Testis (tissue), 3 donors: ENCODE results near the gene DOLK. TPM values are rescaled to one million over a fixed set of nuclear protein-coding genes. Genes with fewer than 3 reads are reported as not detected.

Source experiments
- DNase-seq: peaks from one replicate; pipeline ENCODE4 v3.0.0-alpha.2; 2019
- H3K27ac ChIP-seq, 2 donors: fragments of 200-600 bp; sonication (generic); one replicate each; pipeline ENCODE4 v1.5.1; 2019
- H3K27me3 ChIP-seq: fragments of 200-600 bp; sonication (generic); one replicate; pipeline ENCODE4 v1.5.1; 2019
- H3K36me3 ChIP-seq: fragments of 200-600 bp; sonication (generic); one replicate; pipeline ENCODE4 v1.5.1; 2017; ENCODE audit warnings: low read depth; ENCODE audit errors: missing control alignments
- H3K4me1 ChIP-seq: fragments of 200-600 bp; sonication (generic); one replicate; pipeline ENCODE4 v1.5.1; 2019
- H3K4me3 ChIP-seq, 2 donors: fragments of 200-600 bp; sonication (generic); one replicate each; pipeline ENCODE4 v1.5.1; 2017 to 2019
- H3K9me3 ChIP-seq: fragments of 200-600 bp; sonication (generic); one replicate; pipeline ENCODE4 v1.5.1; 2017
- POLR2A ChIP-seq: fragments of 450-650 bp; IDR thresholded peaks from one replicate; pipeline ENCODE4 v1.6.1; 2017; ENCODE audit warnings: antibody characterized with exemption, mild to moderate bottlenecking, moderate library complexity
- WGBS, 2 donors: methylation state at CpG; one replicate each; pipeline ENCODE4 v1.1.5; 2018; 5-methylcytosine and 5-hydroxymethylcytosine counted together
- intact Hi-C: fragments of 100-400 bp; cut with DNase I; formaldehyde crosslinking; loops from one replicate; pipeline ENCODE4 v1.15.1; 2023; ENCODE audit warnings: low total_unique reads
- polyA plus RNA-seq: library from polyadenylated mRNA; stranded (reverse); fragments of 350-450 nt; fragmentation: Illumina TruSeq; extraction: RNeasy Lipid Tissue Mini Kit (QIAGEN cat#74804); gene quantifications from one replicate; pipeline ENCODE4 v1.2.3, GENCODE V29; 2014; ENCODE audit warnings: low read depth, low replicate concordance; ENCODE audit not compliant: insufficient read depth
- total RNA-seq, 2 donors: library from RNA; depleted of rRNA; stranded (reverse); fragments of >200 nt; gene quantifications; one replicate each; pipeline ENCODE4 v1.2.3, GENCODE V29; 2016
- TF ChIP-seq, protein P1 (sequence below), 3 experiments: fragments of 450-650 bp in 2 of 3; fragments of 200-600 bp in 1 of 3; sonication (generic) in 1 of 3; IDR thresholded peaks; one replicate each; pipeline ENCODE4 v1.5.1; 2016 to 2019; ENCODE audit warnings: antibody characterized with exemption in 3 of 3, mild to moderate bottlenecking in 2 of 3, moderate library complexity in 1 of 3

The DOLK gene
- total and polyA plus RNA-seq, 3 donors from 2014 or later = 26.4 to 36.9 (median 29.4) TPM

- DNase-seq = no peak
- Histone ChIP-seq H3K36me3 (no peaks in the 10 kb centered on the region), H3K9me3 (no peaks in the 10 kb centered on the region), H3K4me3 (no peak overlapping the region), H3K27me3 (no peaks in the 10 kb centered on the region), H3K27ac (peak overlapping the region; percentile 34 to 69), H3K4me1 (peaks cover 76% of the 10 kb centered on the region)
- WGBS, 2 donors = 75 to 79% methylated on average over 4 of the region's 4 CpGs
- intact Hi-C loops = no loop called here
- TF ChIP-seq, protein P1, sequence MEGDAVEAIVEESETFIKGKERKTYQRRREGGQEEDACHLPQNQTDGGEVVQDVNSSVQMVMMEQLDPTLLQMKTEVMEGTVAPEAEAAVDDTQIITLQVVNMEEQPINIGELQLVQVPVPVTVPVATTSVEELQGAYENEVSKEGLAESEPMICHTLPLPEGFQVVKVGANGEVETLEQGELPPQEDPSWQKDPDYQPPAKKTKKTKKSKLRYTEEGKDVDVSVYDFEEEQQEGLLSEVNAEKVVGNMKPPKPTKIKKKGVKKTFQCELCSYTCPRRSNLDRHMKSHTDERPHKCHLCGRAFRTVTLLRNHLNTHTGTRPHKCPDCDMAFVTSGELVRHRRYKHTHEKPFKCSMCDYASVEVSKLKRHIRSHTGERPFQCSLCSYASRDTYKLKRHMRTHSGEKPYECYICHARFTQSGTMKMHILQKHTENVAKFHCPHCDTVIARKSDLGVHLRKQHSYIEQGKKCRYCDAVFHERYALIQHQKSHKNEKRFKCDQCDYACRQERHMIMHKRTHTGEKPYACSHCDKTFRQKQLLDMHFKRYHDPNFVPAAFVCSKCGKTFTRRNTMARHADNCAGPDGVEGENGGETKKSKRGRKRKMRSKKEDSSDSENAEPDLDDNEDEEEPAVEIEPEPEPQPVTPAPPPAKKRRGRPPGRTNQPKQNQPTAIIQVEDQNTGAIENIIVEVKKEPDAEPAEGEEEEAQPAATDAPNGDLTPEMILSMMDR (IDR thresholded peaks at IDR 0.05) = no peak
- TF ChIP-seq POLR2A = no peak
These were observed 37.5 kb downstream of the DOLK start for GRCh38 chr9:128909859-128910258.

- H3K27ac ChIP-seq = no peak overlapping the region
- 98% methylated on average over 12 to 24 of the region's 24 CpGs for WGBS, 2 donors
- no peak overlapping the region for H3K4me3 ChIP-seq
- no peak for DNase-seq
- intact Hi-C loops = no loop called here
- H3K9me3 ChIP-seq = no peaks in the 10 kb centered on the region
- H3K36me3 ChIP-seq = no peaks in the 10 kb centered on the region
- TF ChIP-seq POLR2A = no peak
- TF ChIP-seq, protein P1 (IDR thresholded peaks at IDR 0.05) = no peak
- peaks cover 63% of the 10 kb centered on the region for H3K4me1 ChIP-seq
- no peaks in the 10 kb centered on the region for H3K27me3 ChIP-seq
These were observed 39.0 kb downstream of the DOLK start for GRCh38 chr9:128908372-128908771.

DNA sequence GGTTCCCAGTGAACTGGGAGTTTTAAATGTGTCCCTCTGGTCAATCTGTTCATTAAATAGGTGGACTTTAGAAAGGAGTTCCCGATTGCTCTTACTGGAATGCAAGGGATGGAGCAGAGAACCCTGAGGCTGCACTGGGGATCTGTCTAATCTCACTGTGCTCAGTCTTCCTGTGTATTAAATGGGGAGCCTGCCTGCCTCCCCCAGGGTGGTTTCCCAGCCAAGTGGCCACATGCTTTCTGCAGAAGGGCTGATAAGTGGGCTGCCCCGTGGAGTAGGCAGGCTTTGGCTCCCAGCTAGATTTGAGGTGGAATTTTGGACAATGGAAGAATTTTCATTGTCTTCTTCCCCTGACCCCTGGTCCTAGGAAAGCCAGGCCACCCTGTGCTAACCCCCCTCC lies 40.7 kb downstream of the DOLK start:
- no peak overlapping the region for H3K27ac ChIP-seq
- no peak for TF ChIP-seq POLR2A
- TF ChIP-seq, protein P1 (IDR thresholded peaks at IDR 0.05) = no peak
- DNase-seq = no peak
- H3K4me1 ChIP-seq = peaks cover 47% of the 10 kb centered on the region
- no peaks in the 10 kb centered on the region for H3K36me3 ChIP-seq
- intact Hi-C loops = no loop called here
- no peaks in the 10 kb centered on the region for H3K27me3 ChIP-seq
- WGBS, 2 donors = 48 to 55% methylated on average over 2 of the region's 2 CpGs
- no peak overlapping the region for H3K4me3 ChIP-seq
- no peaks in the 10 kb centered on the region for H3K9me3 ChIP-seq

DNA sequence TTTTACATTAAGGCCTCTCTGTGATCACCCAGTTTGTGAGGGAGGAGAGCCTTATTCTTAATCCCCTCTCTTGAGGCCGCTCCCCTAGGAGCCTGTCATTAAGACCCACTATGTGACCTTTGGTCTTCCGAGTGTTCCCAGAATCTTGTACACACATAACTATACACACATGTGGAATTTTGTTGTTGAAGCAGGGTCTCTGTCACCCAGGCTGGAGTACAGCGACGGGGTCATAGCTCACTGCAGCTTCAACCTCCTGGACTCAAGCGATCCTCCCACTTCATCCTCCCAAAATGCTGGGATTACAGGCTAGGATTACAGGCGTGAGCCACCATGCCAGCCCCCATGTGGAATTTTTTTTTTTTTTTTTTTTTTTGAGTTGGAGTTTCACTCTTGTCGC lies 41.4 kb downstream of the DOLK start:
- TF ChIP-seq, protein P1 (IDR thresholded peaks at IDR 0.05) = no peak
- no peak overlapping the region for H3K4me3 ChIP-seq
- no peaks in the 10 kb centered on the region for H3K27me3 ChIP-seq
- H3K4me1 ChIP-seq = peaks cover 39% of the 10 kb centered on the region
- H3K27ac ChIP-seq = no peak overlapping the region
- WGBS, 2 donors = 82 to 93% methylated on average over 7 of the region's 7 CpGs
- intact Hi-C loops = no loop called here
- no peaks in the 10 kb centered on the region for H3K9me3 ChIP-seq
- DNase-seq = no peak
- no peaks in the 10 kb centered on the region for H3K36me3 ChIP-seq

- Histone ChIP-seq H3K4me1 (peaks cover 27% of the 10 kb centered on the region), H3K36me3 (no peaks in the 10 kb centered on the region), H3K4me3 (no peak overlapping the region), H3K27ac (no peak overlapping the region), H3K27me3 (no peaks in the 10 kb centered on the region), H3K9me3 (no peaks in the 10 kb centered on the region)
- WGBS, 2 donors = 84 to 95% methylated on average over 10 of the region's 10 CpGs
- no peak for DNase-seq
- TF ChIP-seq, protein P1 (IDR thresholded peaks at IDR 0.05) = no peak
- no peak for TF ChIP-seq POLR2A
- intact Hi-C loops = no loop called here
These were observed 43.4 kb downstream of the DOLK start for GRCh38 chr9:128903871-128904620.
